Activated T-helper 17 cell treated with anti-CD3 and anti-CD28 coated beads, Interleukin-2, amount 50 U/mL, for 72 hours (primary cell): ENCODE data around the gene GRXCR2. TPM values are rescaled to one million over a fixed set of nuclear protein-coding genes. Genes with fewer than 3 reads are reported as not detected.

Experiments
- ATAC-seq: fragments of 150-1000 bp; cut with Tn5 transposase; replicated peaks from 2 replicates; pipeline ENCODE4 v1.10.0; 2021; ENCODE audit warnings: mild to moderate bottlenecking, moderate library complexity
- H3K27ac Mint-ChIP-seq: one replicate; pipeline ENCODE4 v1.8.0; 2022; ENCODE audit warnings: mixed read lengths
- H3K27me3 Mint-ChIP-seq: one replicate; pipeline ENCODE4 v1.8.0; 2022; ENCODE audit warnings: mixed read lengths
- H3K36me3 Mint-ChIP-seq: one replicate; pipeline ENCODE4 v1.8.0; 2022; ENCODE audit warnings: low read depth, mild to moderate bottlenecking, mixed read lengths
- H3K4me1 Mint-ChIP-seq: one replicate; pipeline ENCODE4 v1.8.0; 2022; ENCODE audit warnings: mixed read lengths
- H3K4me3 Mint-ChIP-seq: one replicate; pipeline ENCODE4 v1.8.0; 2022; ENCODE audit warnings: mild to moderate bottlenecking, mixed read lengths
- H3K9me3 Mint-ChIP-seq: one replicate; pipeline ENCODE4 v1.8.0; 2022; ENCODE audit warnings: mixed read lengths
- total RNA-seq, 2 donors: library from RNA; stranded (reverse); gene quantifications; one replicate each; pipeline ENCODE4 v1.2.3, GENCODE V29; 2022

The GRXCR2 gene, protein sequence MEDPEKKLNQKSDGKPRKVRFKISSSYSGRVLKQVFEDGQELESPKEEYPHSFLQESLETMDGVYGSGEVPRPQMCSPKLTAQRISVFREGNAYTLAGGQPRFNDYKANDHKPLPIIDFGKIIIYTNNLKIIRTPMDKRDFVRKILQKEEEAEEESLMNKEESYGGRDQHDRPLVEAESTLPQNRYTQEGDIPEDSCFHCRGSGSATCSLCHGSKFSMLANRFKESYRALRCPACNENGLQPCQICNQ
- total RNA-seq = not detected

- no peak for ATAC-seq
- Mint-ChIP-seq H3K27me3 (peaks cover 21% of the 10 kb centered on the region), H3K9me3 (no peaks in the 10 kb centered on the region), H3K4me1 (no peaks in the 10 kb centered on the region), H3K4me3 (no peak within 1 kb of the TSS), H3K36me3 (no peaks in the 10 kb centered on the region), H3K27ac (no peak within 1 kb of the TSS)
Observed at GRCh38 chr5:145872914-145873313, at the start of gene GRXCR2. GRXCR2 (minus strand) TSS chr5:145873014; CDS start chr5:145872968, 46 bp downstream.

GRCh38 chr5:145922059-145922458 lies 49.2 kb upstream of the GRXCR2 start:
- H3K27me3 Mint-ChIP-seq = peaks cover 3% of the 10 kb centered on the region
- no peaks in the 10 kb centered on the region for H3K4me1 Mint-ChIP-seq
- H3K36me3 Mint-ChIP-seq = no peaks in the 10 kb centered on the region
- H3K4me3 Mint-ChIP-seq = no peak overlapping the region
- no peak for ATAC-seq
- H3K27ac Mint-ChIP-seq = no peak overlapping the region
- no peaks in the 10 kb centered on the region for H3K9me3 Mint-ChIP-seq

DNA sequence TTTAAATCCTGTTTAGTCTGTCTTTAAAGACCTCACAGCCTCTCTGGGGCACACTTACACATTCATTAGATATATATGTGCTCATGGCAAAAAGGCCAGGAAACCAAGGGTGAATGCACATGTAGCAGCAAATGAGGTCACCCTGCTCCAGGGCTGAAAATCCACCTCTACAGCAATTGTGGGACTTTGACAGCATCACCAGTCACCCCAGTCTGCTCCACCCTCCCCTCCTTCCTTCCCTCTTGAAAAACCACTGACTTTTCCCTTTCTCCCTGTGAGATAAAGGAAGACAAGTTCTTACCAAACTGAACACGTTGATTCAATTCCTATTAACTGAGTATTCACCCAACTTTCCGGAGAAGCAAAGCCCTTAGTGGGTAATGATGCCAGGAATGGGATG lies 48.4 kb upstream of the GRXCR2 start:
- Mint-ChIP-seq H3K27ac (no peak overlapping the region), H3K4me3 (no peak overlapping the region), H3K9me3 (no peaks in the 10 kb centered on the region), H3K4me1 (no peaks in the 10 kb centered on the region), H3K27me3 (peaks cover 3% of the 10 kb centered on the region), H3K36me3 (no peaks in the 10 kb centered on the region)
- ATAC-seq = no peak

GRCh38 chr5:145920542-145921210 lies 47.9 kb upstream of the GRXCR2 start:
- no peak overlapping the region for H3K27ac Mint-ChIP-seq
- no peaks in the 10 kb centered on the region for H3K4me1 Mint-ChIP-seq
- peaks cover 3% of the 10 kb centered on the region for H3K27me3 Mint-ChIP-seq
- no peaks in the 10 kb centered on the region for H3K9me3 Mint-ChIP-seq
- H3K4me3 Mint-ChIP-seq = no peak overlapping the region
- ATAC-seq = no peak
- H3K36me3 Mint-ChIP-seq = no peaks in the 10 kb centered on the region

GRCh38 chr5:145919413-145919812 lies 46.6 kb upstream of the GRXCR2 start:
- no peaks in the 10 kb centered on the region for H3K9me3 Mint-ChIP-seq
- H3K27me3 Mint-ChIP-seq = peaks cover 3% of the 10 kb centered on the region
- no peaks in the 10 kb centered on the region for H3K4me1 Mint-ChIP-seq
- ATAC-seq = no peak
- H3K27ac Mint-ChIP-seq = no peak overlapping the region
- H3K4me3 Mint-ChIP-seq = no peak overlapping the region
- no peaks in the 10 kb centered on the region for H3K36me3 Mint-ChIP-seq

DNA sequence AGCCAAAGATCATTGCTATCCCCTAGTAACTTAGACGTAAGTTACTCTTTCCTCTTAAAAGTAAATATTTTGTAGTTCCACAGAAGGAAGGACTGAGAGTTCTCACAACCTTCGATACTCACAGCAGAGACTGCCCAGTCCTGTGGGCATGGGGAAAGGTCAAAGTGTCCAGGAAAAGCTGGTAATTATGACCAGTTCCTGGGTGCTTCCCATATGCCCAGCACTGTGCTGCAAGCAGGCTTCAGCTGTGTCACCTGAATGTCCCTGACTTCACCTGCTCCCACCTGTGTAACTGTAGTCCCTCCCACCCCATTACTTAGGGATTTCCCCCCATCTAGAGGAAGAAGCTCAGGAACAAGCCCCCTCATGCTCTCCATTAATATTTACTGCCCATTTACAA lies 45.6 kb upstream of the GRXCR2 start:
- no peak for ATAC-seq
- Mint-ChIP-seq H3K27me3 (peaks cover 3% of the 10 kb centered on the region), H3K27ac (no peak overlapping the region), H3K4me1 (no peaks in the 10 kb centered on the region), H3K9me3 (no peaks in the 10 kb centered on the region), H3K4me3 (no peak overlapping the region), H3K36me3 (no peaks in the 10 kb centered on the region)

DNA sequence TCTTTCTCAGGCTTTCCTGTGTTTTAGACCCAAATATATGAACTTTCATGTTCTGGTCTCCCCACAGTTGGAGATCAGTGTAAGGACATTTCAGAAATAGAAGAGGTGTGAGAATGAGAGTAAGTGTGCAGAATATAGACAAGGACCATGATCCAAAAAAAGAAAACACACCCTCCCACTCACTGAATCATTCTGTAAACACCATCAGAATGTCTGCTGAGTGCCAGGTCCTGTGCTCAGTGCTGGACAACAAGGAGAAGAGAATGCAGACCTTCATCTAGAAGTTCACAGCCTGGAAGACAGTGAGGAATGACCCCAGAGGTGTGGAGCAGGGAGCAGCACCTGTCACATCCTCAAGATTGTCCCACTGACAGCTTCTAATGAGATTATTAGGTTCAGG lies 44.5 kb upstream of the GRXCR2 start:
- no peak for ATAC-seq
- peaks cover 2% of the 10 kb centered on the region for H3K27me3 Mint-ChIP-seq
- no peaks in the 10 kb centered on the region for H3K4me1 Mint-ChIP-seq

DNA sequence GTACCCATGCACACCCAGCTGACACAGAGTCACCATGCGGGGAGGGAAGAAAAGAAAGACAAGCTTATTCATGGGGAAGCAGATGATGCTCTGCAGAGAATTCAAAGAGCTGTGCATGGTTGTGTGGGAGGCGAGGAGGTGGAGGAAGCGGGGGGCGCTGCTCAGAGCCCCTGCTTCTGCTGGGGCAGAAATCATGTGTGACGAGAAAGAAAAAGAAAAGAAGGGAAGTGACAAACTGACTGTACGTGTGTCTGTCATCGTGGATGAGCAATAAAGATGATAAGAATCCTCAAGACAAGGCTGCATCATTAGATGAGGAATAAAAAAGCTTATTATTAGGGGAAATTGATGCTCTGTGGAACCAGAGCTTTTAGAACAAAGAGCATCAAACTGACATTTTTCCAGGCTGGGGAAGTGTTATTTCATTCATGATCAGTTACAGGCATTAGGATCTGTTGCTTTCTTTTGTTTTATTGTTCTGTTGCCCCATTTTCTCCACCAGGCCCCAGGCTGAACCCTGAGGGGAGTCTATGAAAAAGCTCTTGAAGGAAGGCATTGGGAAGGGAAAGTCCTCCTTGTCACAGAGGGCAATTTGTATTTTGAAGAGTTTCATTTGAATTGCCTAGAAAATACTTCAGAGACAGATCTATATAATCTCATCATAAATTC lies 43.3 kb upstream of the GRXCR2 start:
- Mint-ChIP-seq H3K36me3 (no peaks in the 10 kb centered on the region), H3K4me3 (no peak overlapping the region), H3K27ac (no peak overlapping the region), H3K27me3 (peaks cover 3% of the 10 kb centered on the region), H3K4me1 (no peaks in the 10 kb centered on the region), H3K9me3 (no peaks in the 10 kb centered on the region)
- ATAC-seq = no peak

More for the DNA sequence above, 44.5 kb upstream of the GRXCR2 start:
- Mint-ChIP-seq H3K36me3 (no peaks in the 10 kb centered on the region), H3K9me3 (no peaks in the 10 kb centered on the region), H3K4me3 (no peak overlapping the region), H3K27ac (no peak overlapping the region)

DNA sequence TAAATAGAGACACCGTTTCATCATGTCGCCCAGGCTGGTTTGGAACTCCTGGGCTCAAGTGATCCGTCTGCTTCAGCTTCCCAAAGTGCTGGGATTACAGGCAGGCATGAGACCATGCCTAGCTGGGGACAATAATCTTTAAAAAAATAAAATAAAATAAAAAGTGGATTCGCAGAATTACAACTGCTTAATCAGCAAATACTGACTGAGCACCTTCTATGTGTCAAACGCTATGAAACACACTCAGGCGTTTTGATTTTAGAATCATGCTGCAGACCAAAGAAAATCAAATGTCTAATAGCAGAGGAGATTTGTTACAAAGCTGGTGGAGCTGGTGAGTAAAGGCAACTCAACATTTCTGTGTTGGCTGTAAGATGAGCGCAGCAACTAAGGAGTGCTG lies 40.9 kb upstream of the GRXCR2 start:
- H3K27me3 Mint-ChIP-seq = peaks cover 9% of the 10 kb centered on the region
- ATAC-seq = no peak
- no peaks in the 10 kb centered on the region for H3K4me1 Mint-ChIP-seq
- H3K9me3 Mint-ChIP-seq = no peaks in the 10 kb centered on the region
- H3K36me3 Mint-ChIP-seq = no peaks in the 10 kb centered on the region
- H3K4me3 Mint-ChIP-seq = no peak overlapping the region
- no peak overlapping the region for H3K27ac Mint-ChIP-seq

GRCh38 chr5:145912594-145912993 lies 39.8 kb upstream of the GRXCR2 start:
- Mint-ChIP-seq H3K4me1 (no peaks in the 10 kb centered on the region), H3K36me3 (no peaks in the 10 kb centered on the region), H3K4me3 (no peak overlapping the region), H3K9me3 (no peaks in the 10 kb centered on the region), H3K27ac (no peak overlapping the region), H3K27me3 (peaks cover 9% of the 10 kb centered on the region)
- ATAC-seq = no peak

GRCh38 chr5:145912019-145912418 lies 39.2 kb upstream of the GRXCR2 start:
- Mint-ChIP-seq H3K9me3 (no peaks in the 10 kb centered on the region), H3K4me3 (no peak overlapping the region), H3K27me3 (peaks cover 9% of the 10 kb centered on the region), H3K27ac (no peak overlapping the region), H3K4me1 (no peaks in the 10 kb centered on the region), H3K36me3 (no peaks in the 10 kb centered on the region)
- ATAC-seq = no peak

GRCh38 chr5:145911164-145911563 lies 38.4 kb upstream of the GRXCR2 start:
- Mint-ChIP-seq H3K9me3 (no peaks in the 10 kb centered on the region), H3K4me3 (no peak overlapping the region), H3K27ac (no peak overlapping the region), H3K27me3 (peaks cover 14% of the 10 kb centered on the region), H3K36me3 (no peaks in the 10 kb centered on the region), H3K4me1 (no peaks in the 10 kb centered on the region)
- no peak for ATAC-seq

DNA sequence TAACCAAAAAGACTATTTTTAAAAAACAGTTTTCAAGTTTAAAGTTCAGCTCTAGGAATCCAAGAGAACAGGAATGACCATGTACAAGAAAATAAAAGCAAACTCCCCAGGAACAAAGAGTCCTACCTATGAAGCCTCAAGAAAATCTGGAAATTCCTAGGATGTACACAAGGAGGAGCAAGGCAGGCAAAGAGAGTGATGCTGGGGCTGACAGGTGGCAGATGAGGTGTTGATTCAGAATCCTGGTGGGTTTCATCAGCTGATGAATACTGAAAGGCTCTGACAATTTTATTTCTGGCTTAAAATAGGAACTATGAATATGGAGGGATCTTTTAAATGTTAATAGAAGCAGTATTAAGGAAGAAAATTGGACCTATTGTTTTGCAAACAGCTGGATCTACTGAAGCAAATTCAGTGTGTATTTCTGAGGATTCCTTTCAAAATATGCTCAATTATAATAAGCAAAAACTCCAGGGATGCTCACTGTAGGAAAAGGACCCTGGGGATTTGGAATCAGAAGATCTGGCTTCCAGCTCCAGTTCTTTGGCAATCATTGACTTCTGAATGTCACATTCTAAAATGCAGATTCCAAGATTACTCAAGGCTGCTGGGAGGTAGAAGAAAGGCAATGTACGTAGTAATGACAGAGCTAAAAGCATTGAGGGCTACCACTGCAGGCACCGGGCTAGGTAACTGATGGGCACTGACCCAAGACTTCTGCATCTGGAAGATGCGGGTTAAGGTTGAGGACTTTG lies 35.6 kb upstream of the GRXCR2 start:
- no peak for ATAC-seq
- Mint-ChIP-seq H3K36me3 (no peaks in the 10 kb centered on the region), H3K9me3 (no peaks in the 10 kb centered on the region), H3K4me1 (no peaks in the 10 kb centered on the region), H3K27ac (no peak overlapping the region), H3K27me3 (peaks cover 18% of the 10 kb centered on the region), H3K4me3 (no peak overlapping the region)

- Mint-ChIP-seq H3K27ac (no peak overlapping the region), H3K9me3 (no peaks in the 10 kb centered on the region), H3K4me1 (no peaks in the 10 kb centered on the region), H3K36me3 (no peaks in the 10 kb centered on the region), H3K4me3 (no peak overlapping the region), H3K27me3 (peaks cover 18% of the 10 kb centered on the region)
- no peak for ATAC-seq
Observed at GRCh38 chr5:145906401-145906800, 33.6 kb upstream of the GRXCR2 start.
